GM12878 (cell line): ENCODE data around the gene C18orf54. TPM values are rescaled to one million over a fixed set of nuclear protein-coding genes. Genes with fewer than 3 reads are reported as not detected.

Experiments
- ATAC-seq: fragments of 200-7000 bp; cut with Tn5 transposase; 3 replicates; pipeline ENCODE4 v1.9.1; 2020; ENCODE audit warnings: mild to moderate bottlenecking, moderate library complexity
- BruUV-seq: library from RNA; stranded (reverse); fragments of 400-500 nt; replicated peaks from 2 replicates; lab custom pipeline; 2021; lab: Mats Ljungman, UMichigan
- CTCF ChIA-PET: fragments of 300-600 bp; sonication (Branson Sonifier 250); formaldehyde crosslinking; extraction: SDS; loops from one replicate; lab custom pipeline; 2021; ENCODE audit warnings: inconsistent platforms; lab: Yijun Ruan, JAX
- POLR2A ChIA-PET: fragments of 350-600 bp; formaldehyde crosslinking; extraction: SDS; loops from one replicate; lab custom pipeline; 2021; ENCODE audit warnings: inconsistent platforms; lab: Charles Lee
- RAD21 ChIA-PET: fragments of 300-600 bp; sonication (Branson Sonifier 250); formaldehyde crosslinking; loops from one replicate; lab custom pipeline; 2023; ENCODE audit warnings: antibody characterized with exemption; ENCODE audit not compliant: unreplicated experiment; lab: Charles Lee
- SMC1A ChIA-PET: fragments of 300-600 bp; sonication (Branson Sonifier 250); formaldehyde crosslinking; loops from one replicate; lab custom pipeline; 2023; ENCODE audit not compliant: unreplicated experiment, uncharacterized antibody; lab: Charles Lee
- DNase-seq: peaks from one replicate; pipeline ENCODE4 v3.0.0-alpha.2; 2011; ENCODE audit warnings: low read depth, low spot score
- FAIRE-seq: peaks from 3 replicates; lab custom pipeline; 2011; peaks lifted over from hg19 to GRCh38; lab: Jason Lieb, UNC
- H2AFZ ChIP-seq: 2 replicates; pipeline ENCODE4 v1.6.0; 2011; ENCODE audit warnings: low read depth, low read length, control low read depth; ENCODE audit not compliant: control insufficient read depth
- H3K27ac ChIP-seq: 2 replicates; pipeline ENCODE4 v1.5.1; 2011; ENCODE audit warnings: control low read depth; ENCODE audit not compliant: control insufficient read depth, insufficient read depth
- H3K27me3 ChIP-seq, 2 experiments: replicated peaks in 1 of 2; 2 replicates each; pipeline versions ENCODE4 v1.6.0 to v1.6.1; 2011; ENCODE audit warnings: low read length in 1 of 2; ENCODE audit not compliant: control insufficient read depth in 2 of 2, insufficient read depth in 2 of 2
- H3K36me3 ChIP-seq, 2 experiments: 2 replicates each; pipeline ENCODE4 v1.5.1; 2011; ENCODE audit warnings: low read length in 1 of 2; ENCODE audit not compliant: control insufficient read depth in 2 of 2, insufficient read depth in 2 of 2
- H3K4me1 ChIP-seq: 2 replicates; pipeline ENCODE4 v1.6.1; 2011; ENCODE audit warnings: mild to moderate bottlenecking, low read length, moderate library complexity, mixed read lengths; ENCODE audit not compliant: control insufficient read depth, insufficient read depth
- H3K4me2 ChIP-seq: 2 replicates; pipeline ENCODE4 v1.6.0; 2011; ENCODE audit warnings: control low read depth; ENCODE audit not compliant: control insufficient read depth, insufficient read depth
- H3K4me3 ChIP-seq: fragments of 200-600 bp; sonication (generic); 2 replicates; pipeline ENCODE4 v1.5.1; 2016
- H3K79me2 ChIP-seq: 2 replicates; pipeline ENCODE4 v1.6.0; 2011; ENCODE audit warnings: low read length; ENCODE audit not compliant: control insufficient read depth, insufficient read depth
- H3K9ac ChIP-seq: 2 replicates; pipeline ENCODE4 v1.8.0; 2011; ENCODE audit warnings: low read length, control low read depth, mixed read lengths; ENCODE audit not compliant: control insufficient read depth, insufficient read depth
- H3K9me3 ChIP-seq: replicated peaks from 3 replicates; pipeline ENCODE4 v1.5.1; 2011; ENCODE audit warnings: mild to moderate bottlenecking, low read length; ENCODE audit not compliant: control insufficient read depth, insufficient read depth
- H4K20me1 ChIP-seq: 2 replicates; pipeline ENCODE4 v1.6.0; 2011; ENCODE audit not compliant: control insufficient read depth, insufficient read depth
- FOS ChIP-seq: IDR thresholded peaks from 3 replicates; pipeline ENCODE4 v1.6.1; 2011; ENCODE audit warnings: borderline replicate concordance; ENCODE audit not compliant: insufficient read length; ENCODE audit errors: extremely low read depth
- HDGF ChIP-seq: fragments of 450-650 bp; IDR thresholded peaks from 2 replicates; pipeline ENCODE4 v1.6.1; 2016; ENCODE audit warnings: antibody characterized with exemption
- HSF1 ChIP-seq: fragments of 150-350 bp; IDR thresholded peaks from 2 replicates; pipeline ENCODE4 v1.6.1; 2014; ENCODE audit warnings: mild to moderate bottlenecking, low read depth, low read length
- MLLT1 ChIP-seq: fragments of 450-650 bp; IDR thresholded peaks from 2 replicates; pipeline ENCODE4 v1.6.1; 2016; ENCODE audit warnings: mild to moderate bottlenecking
- SPI1 ChIP-seq: IDR thresholded peaks from 2 replicates; pipeline ENCODE4 v1.6.1; 2011; ENCODE audit warnings: low read depth, mild to moderate bottlenecking, low read length, moderate library complexity, borderline replicate concordance; ENCODE audit not compliant: insufficient read depth
- YY1 ChIP-seq: IDR thresholded peaks from 2 replicates; pipeline ENCODE4 v1.6.1; 2011; ENCODE audit warnings: low read depth, mild to moderate bottlenecking, low read length
- WGBS: methylation state at CpG from one replicate; pipeline ENCODE4 v1.1.6; 2016; ENCODE audit warnings: low lambda C conversion rate; ENCODE audit not compliant: insufficient replicate concordance, insufficient coverage; ENCODE audit errors: missing lambda C conversion rate; 5-methylcytosine and 5-hydroxymethylcytosine counted together
- in situ Hi-C: fragments of 300-500 bp; cut with MboI; formaldehyde crosslinking; loops from 9 replicates; pipeline ENCODE4 v1.14.3; 2018; ENCODE audit warnings: mixed read lengths
- intact Hi-C: fragments of 100-400 bp; cut with micrococcal nuclease; formaldehyde crosslinking; loops from one replicate; pipeline ENCODE4 v1.14.2; 2022; ENCODE audit not compliant: unreplicated experiment
- polyA plus RNA-seq, 11 experiments: library from polyadenylated mRNA; depleted of rRNA in 4 of 11; unstranded in 6 of 11; stranded (reverse) in 5 of 11; fragments of >200 nt; fragmentation: Nextera tagmentation in 4 of 11; fragmentation: Illumina TruSeq in 1 of 11; extraction: Ambion mirVana in 4 of 11; extraction: Trizol in 1 of 11; gene quantifications; 1 replicate in 1 of 11; 2 replicates in 10 of 11; pipeline versions ENCODE4 v1.2.1 to v1.2.3, GENCODE V29; 2011 to 2016; ENCODE audit warnings: inconsistent platforms in 2 of 11, missing spikeins in 2 of 11, low read depth in 1 of 11
- total RNA-seq, 4 experiments: library from RNA; depleted of rRNA in 3 of 4; stranded (reverse); fragments of >200 nt in 3 of 4; fragmentation: Illumina TruSeq in 1 of 4; extraction: Trizol in 1 of 4; gene quantifications; 2 replicates each; pipeline versions ENCODE4 v1.2.1 to v1.2.3, GENCODE V29; 2013 to 2021

The C18orf54 gene
- total and polyA plus RNA-seq, 10 of the 15 experiments (the other 5 are each of a cell fraction or from before 2014, with no cell fraction given) = 1.2 to 7.6 (median 2.8) TPM

DNA sequence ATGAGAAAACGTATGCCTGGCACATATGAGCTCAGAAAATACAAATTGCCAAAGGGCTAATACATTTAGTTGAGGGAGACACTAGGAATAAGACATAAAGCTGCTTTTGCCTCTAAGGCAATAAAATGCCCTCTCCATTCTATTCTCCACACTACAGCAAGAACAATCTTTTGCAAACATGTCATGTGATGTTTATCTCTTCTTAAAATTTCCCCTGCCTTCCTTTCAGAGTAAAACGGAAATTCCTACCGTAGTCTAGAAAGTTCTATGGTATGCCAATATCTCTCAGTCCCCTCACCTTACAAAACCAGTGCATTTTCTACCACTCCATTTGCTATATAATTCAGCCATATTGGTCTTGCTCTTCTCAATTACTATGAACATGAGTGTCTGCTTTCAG is 33.1 kb downstream of the C18orf54 start:
- Histone ChIP-seq H3K9me3 (no peaks in the 10 kb centered on the region), H3K27me3 (no peaks in the 10 kb centered on the region), H3K36me3 (no peaks in the 10 kb centered on the region), H3K4me2 (no peak overlapping the region), H4K20me1 (no peaks in the 10 kb centered on the region), H3K79me2 (no peaks in the 10 kb centered on the region), H3K4me1 (peaks cover 13% of the 10 kb centered on the region), H3K27ac (no peak overlapping the region), H3K9ac (no peak overlapping the region), H2AFZ (no peak overlapping the region), H3K4me3 (no peak overlapping the region)
- ChIA-PET CTCF (interaction anchor here (0.8 to 1.7 kb wide), 3 partner anchors 33 to 255 kb away, joined by 3 to 4 read pairs (median 3); partner anchors contain the start of genes C18orf54 and STARD6), SMC1A (interaction anchor here (0.7 to 1.7 kb wide), 8 partner anchors 12 to 280 kb away, joined by 3 to 4 read pairs (median 3); partner anchors contain the start of genes C18orf54, MBD2 and STARD6), RAD21 (interaction anchor here (0.7 to 1.5 kb wide), 5 partner anchors 19 to 275 kb away, joined by 3 to 4 read pairs (median 3); partner anchors contain the start of gene MBD2), POLR2A (no interaction called here)
- DNase-seq (no peak), FAIRE-seq (no peak), ATAC-seq (no peak)
- in situ Hi-C loops = no loop called here
- intact Hi-C loops = loop anchor here (5.0 kb wide), 2 partner anchors 281 to 591 kb away; no protein-coding TSS in a partner anchor
- no TSS peak for BruUV-seq
- no peak for TF ChIP-seq YY1
- no peak for TF ChIP-seq FOS
- TF ChIP-seq HDGF = no peak
- TF ChIP-seq HSF1 = peak; percentile 59; the same call in 1 of the 2 replicates
- no peak for TF ChIP-seq MLLT1
- no peak for TF ChIP-seq SPI1
- WGBS = 5% methylated on average over 3 of the region's 3 CpGs
